Natural killer cell (primary cell): Measurements from ENCODE around the gene MYO5A. TPM values are rescaled to one million over a fixed set of nuclear protein-coding genes. Genes with fewer than 3 reads are reported as not detected.
"Not testable (repeated sequence)": the region's sequence is repeated elsewhere in the genome, so short reads cannot be mapped to it uniquely, and the experiment has no call there.

ENCODE experiments used
- ATAC-seq, 3 donors: fragments of 150-1000 bp in 2 of 3; fragments of 200-7000 bp in 1 of 3; cut with Tn5 transposase; 1 replicate in 1 of 3; 2 replicates in 2 of 3; pipeline ENCODE4 v1.10.0; 2021; ENCODE audit warnings: mild to moderate bottlenecking in 2 of 3, moderate library complexity in 2 of 3
- DNase-seq, 2 donors: peaks; one replicate each; pipeline versions ENCODE4 v3.0.0 to v3.0.0-alpha.2; 2013 to 2021; ENCODE audit warnings: mixed read lengths in 1 of 2
- H3K27ac ChIP-seq: one replicate; pipeline ENCODE4 v1.5.1; 2013; ENCODE audit warnings: mild to moderate bottlenecking, low read length
- H3K27me3 ChIP-seq: one replicate; pipeline ENCODE4 v1.6.1; 2013; ENCODE audit warnings: low read length; ENCODE audit not compliant: control insufficient read depth, insufficient read depth
- H3K36me3 ChIP-seq: one replicate; pipeline ENCODE4 v1.6.1; 2013; ENCODE audit warnings: low read length; ENCODE audit not compliant: control insufficient read depth, insufficient read depth
- H3K4me1 ChIP-seq: one replicate; pipeline ENCODE4 v1.6.1; 2013; ENCODE audit warnings: low read length; ENCODE audit not compliant: control insufficient read depth, insufficient read depth
- H3K4me3 ChIP-seq: one replicate; pipeline ENCODE4 v1.5.1; 2013; ENCODE audit warnings: low read length
- H3K9me3 ChIP-seq: one replicate; pipeline ENCODE4 v1.6.1; 2013; ENCODE audit warnings: low read length; ENCODE audit not compliant: control insufficient read depth, insufficient read depth
- H3K27ac Mint-ChIP-seq, 2 donors: one replicate each; pipeline ENCODE4 v1.8.0; 2022; ENCODE audit warnings: mild to moderate bottlenecking in 2 of 2, mixed read lengths in 2 of 2, moderate library complexity in 1 of 2
- H3K27me3 Mint-ChIP-seq, 2 donors: one replicate each; pipeline ENCODE4 v1.8.0; 2022; ENCODE audit warnings: low read depth in 2 of 2, mixed read lengths in 2 of 2
- H3K36me3 Mint-ChIP-seq: one replicate; pipeline ENCODE4 v1.8.0; 2022; ENCODE audit warnings: mixed read lengths
- H3K4me1 Mint-ChIP-seq, 2 donors: one replicate each; pipeline ENCODE4 v1.8.0; 2022; ENCODE audit warnings: mixed read lengths in 2 of 2
- H3K4me3 Mint-ChIP-seq: one replicate; pipeline ENCODE4 v1.8.0; 2022; ENCODE audit warnings: mild to moderate bottlenecking, moderate library complexity, mixed read lengths
- H3K9me3 Mint-ChIP-seq, 2 donors: one replicate each; pipeline ENCODE4 v1.8.0; 2022; ENCODE audit warnings: mixed read lengths in 2 of 2
- WGBS: methylation state at CpG from one replicate; pipeline ENCODE4 v1.1.7; 2013; ENCODE audit warnings: missing lambda C conversion rate; ENCODE audit not compliant: insufficient coverage; 5-methylcytosine and 5-hydroxymethylcytosine counted together
- intact Hi-C: fragments of 100-400 bp; cut with micrococcal nuclease; formaldehyde crosslinking; loops from one replicate; pipeline ENCODE4 v1.14.2; 2022
- total RNA-seq, 4 donors: library from RNA; stranded (reverse); fragments of 120-200 nt in 1 of 4; gene quantifications; one replicate each; pipeline versions ENCODE4 v1.2.3 to v1.2.4, GENCODE V29; 2013 to 2022
- TF ChIP-seq, protein P1 (sequence below): fragments of 200-600 bp; IDR thresholded peaks from one replicate; pipeline ENCODE4 v1.8.0; 2022; ENCODE audit warnings: antibody characterized with exemption

The MYO5A gene
- total RNA-seq, 3 donors from 2014 or later (not counting 1 experiment from before 2014, with no cell fraction given) = 42.8 to 51.5 (median 44.4) TPM

DNA sequence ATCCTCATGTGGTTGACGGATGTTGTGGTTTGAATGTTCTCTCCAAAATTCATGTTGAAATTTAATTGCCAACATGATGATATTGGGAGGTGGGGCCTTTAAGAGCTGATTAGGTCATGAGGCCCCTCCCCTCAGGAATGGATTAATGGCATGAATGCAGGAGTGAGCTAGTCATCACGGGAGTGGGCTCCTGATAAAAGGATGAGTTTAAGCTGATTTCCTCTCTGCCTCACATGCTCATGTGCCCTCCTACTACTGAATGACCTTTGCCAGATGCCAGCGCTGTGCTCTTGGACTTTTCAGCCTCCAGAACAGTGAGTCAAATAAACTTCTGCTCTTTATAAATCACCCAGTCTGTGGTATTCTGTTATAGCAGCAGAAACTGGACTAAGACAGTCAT is 111.2 kb downstream of the MYO5A start:
- H3K4me1 ChIP-seq = no peaks in the 10 kb centered on the region
- peaks cover 14% of the 10 kb centered on the region for H3K36me3 ChIP-seq
- intact Hi-C loops = no loop called here
- 88% methylated on average over 3 of the region's 3 CpGs for WGBS
- H3K27ac ChIP-seq = no peak overlapping the region
- no peak overlapping the region for H3K4me3 ChIP-seq
- Mint-ChIP-seq H3K27ac (no peak overlapping the region), H3K4me1 (peaks cover 0 to 6% of the 10 kb centered on the region in 2 donors), H3K36me3 (no peaks in the 10 kb centered on the region), H3K4me3 (no peak overlapping the region), H3K9me3 (no peaks in the 10 kb centered on the region), H3K27me3 (no peaks in the 10 kb centered on the region)
- ATAC-seq (no peak), DNase-seq (no peak)
- TF ChIP-seq, protein P1, sequence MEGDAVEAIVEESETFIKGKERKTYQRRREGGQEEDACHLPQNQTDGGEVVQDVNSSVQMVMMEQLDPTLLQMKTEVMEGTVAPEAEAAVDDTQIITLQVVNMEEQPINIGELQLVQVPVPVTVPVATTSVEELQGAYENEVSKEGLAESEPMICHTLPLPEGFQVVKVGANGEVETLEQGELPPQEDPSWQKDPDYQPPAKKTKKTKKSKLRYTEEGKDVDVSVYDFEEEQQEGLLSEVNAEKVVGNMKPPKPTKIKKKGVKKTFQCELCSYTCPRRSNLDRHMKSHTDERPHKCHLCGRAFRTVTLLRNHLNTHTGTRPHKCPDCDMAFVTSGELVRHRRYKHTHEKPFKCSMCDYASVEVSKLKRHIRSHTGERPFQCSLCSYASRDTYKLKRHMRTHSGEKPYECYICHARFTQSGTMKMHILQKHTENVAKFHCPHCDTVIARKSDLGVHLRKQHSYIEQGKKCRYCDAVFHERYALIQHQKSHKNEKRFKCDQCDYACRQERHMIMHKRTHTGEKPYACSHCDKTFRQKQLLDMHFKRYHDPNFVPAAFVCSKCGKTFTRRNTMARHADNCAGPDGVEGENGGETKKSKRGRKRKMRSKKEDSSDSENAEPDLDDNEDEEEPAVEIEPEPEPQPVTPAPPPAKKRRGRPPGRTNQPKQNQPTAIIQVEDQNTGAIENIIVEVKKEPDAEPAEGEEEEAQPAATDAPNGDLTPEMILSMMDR = no peak
- no peaks in the 10 kb centered on the region for H3K27me3 ChIP-seq
- no peaks in the 10 kb centered on the region for H3K9me3 ChIP-seq

DNA sequence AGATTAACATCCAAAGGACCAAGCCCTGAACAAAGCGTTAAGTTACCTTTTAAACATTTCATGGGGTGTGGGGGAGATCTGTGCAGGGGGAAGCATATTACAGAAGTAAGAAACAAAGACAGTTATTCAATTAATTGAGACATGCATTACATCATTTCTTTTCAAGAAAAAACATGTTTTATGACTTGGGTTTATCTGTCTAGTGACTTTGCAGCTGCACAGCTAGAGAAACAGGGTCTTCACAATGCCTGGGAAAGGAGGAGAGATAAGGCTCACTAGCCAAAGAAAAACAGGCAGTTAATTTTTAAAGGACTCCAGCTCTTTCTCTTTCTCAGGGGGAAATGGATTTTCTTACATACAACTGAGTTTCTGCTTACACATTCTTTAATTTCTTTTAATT is 112.1 kb downstream of the MYO5A start:
- H3K4me3 ChIP-seq, intact Hi-C loops, H3K27ac Mint-ChIP-seq, DNase-seq, H3K36me3 Mint-ChIP-seq, H3K4me1 ChIP-seq, H3K9me3 Mint-ChIP-seq, ATAC-seq, H3K27me3 Mint-ChIP-seq, H3K4me1 Mint-ChIP-seq, H3K9me3 ChIP-seq, H3K4me3 Mint-ChIP-seq, H3K27me3 ChIP-seq, H3K27ac ChIP-seq: not testable (repeated sequence)
- peaks cover 14% of the 10 kb centered on the region for H3K36me3 ChIP-seq
- 100% methylated on average over 1 of the region's 1 CpG for WGBS

DNA sequence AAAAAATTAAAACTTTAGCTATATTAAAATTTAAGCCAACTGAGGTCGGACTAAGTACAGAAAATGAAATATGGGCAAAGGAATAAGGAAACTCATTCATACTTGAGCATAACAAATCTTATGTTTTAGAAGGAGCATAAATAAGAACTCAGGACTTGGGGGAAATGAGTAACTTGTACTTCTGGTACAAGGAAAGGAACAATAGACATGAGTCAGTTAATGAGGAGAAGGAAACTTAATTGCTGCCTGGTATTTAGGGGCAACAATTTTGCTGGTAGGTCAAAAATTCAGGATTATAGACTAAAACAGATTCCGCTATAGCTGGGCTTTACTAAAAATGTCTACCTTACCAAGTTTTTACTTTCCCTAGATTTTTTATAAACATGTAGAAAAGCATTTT is 113.1 kb downstream of the MYO5A start:
- Mint-ChIP-seq H3K27ac (no peak overlapping the region), H3K9me3 (no peaks in the 10 kb centered on the region), H3K4me1 (no peaks in the 10 kb centered on the region), H3K27me3 (no peaks in the 10 kb centered on the region), H3K36me3 (no peaks in the 10 kb centered on the region), H3K4me3 (no peak overlapping the region)
- WGBS = no CpG with 5 or more reads among the region's 2 CpGs
- no peak overlapping the region for H3K27ac ChIP-seq
- H3K4me3 ChIP-seq = no peak overlapping the region
- peaks cover 14% of the 10 kb centered on the region for H3K36me3 ChIP-seq
- DNase-seq (no peak), ATAC-seq (no peak)
- intact Hi-C loops = no loop called here
- TF ChIP-seq, protein P1 = no peak
- H3K27me3 ChIP-seq = no peaks in the 10 kb centered on the region
- H3K9me3 ChIP-seq = no peaks in the 10 kb centered on the region
- no peaks in the 10 kb centered on the region for H3K4me1 ChIP-seq

DNA sequence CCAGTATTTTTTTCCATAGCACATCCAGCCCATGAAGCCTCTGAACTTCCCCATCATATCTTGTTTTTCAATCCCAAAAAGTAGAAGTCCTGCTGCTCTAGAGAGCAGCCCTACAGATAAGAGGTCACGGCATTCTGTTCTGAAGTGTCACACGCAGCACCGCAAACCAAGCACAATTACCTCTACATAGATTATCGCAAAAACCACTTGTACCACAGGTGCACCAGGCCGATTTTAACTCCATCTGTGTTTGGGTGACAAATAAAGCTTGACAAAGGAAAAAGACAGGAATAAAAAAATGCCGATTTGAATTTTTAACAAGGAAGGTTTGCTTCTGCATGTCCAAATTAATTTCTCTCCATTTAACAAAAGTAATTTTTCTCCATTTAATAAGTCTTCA is 113.7 kb downstream of the MYO5A start:
- Histone ChIP-seq H3K27me3 (no peaks in the 10 kb centered on the region), H3K27ac (no peak overlapping the region), H3K36me3 (peaks cover 14% of the 10 kb centered on the region), H3K4me1 (no peaks in the 10 kb centered on the region), H3K9me3 (no peaks in the 10 kb centered on the region), H3K4me3 (no peak overlapping the region)
- Mint-ChIP-seq H3K27ac (no peak overlapping the region), H3K9me3 (no peaks in the 10 kb centered on the region), H3K4me1 (no peaks in the 10 kb centered on the region), H3K4me3 (no peak overlapping the region), H3K36me3 (no peaks in the 10 kb centered on the region), H3K27me3 (no peaks in the 10 kb centered on the region)
- 92% methylated on average over 6 of the region's 6 CpGs for WGBS
- ATAC-seq = no peak
- intact Hi-C loops = no loop called here
- no peak for DNase-seq
- TF ChIP-seq, protein P1 = no peak
